Mesenchymal stem cell (in vitro differentiated cells and primary cell): Measurements from ENCODE around the gene ASPHD2.

Source experiments
- DNase-seq: peaks from one replicate; pipeline ENCODE4 v3.0.0-alpha.2; 2013
- H2AFZ ChIP-seq: one replicate; pipeline ENCODE4 v1.6.1; 2013; ENCODE audit warnings: low read depth, mild to moderate bottlenecking, control low read depth, inconsistent platforms, low read length, moderate library complexity
- H2AK5ac ChIP-seq: 2 replicates; pipeline ENCODE4 v1.6.1; 2013; ENCODE audit warnings: low read length, moderate library complexity, mild to moderate bottlenecking, inconsistent platforms; ENCODE audit not compliant: severe bottlenecking
- H2BK120ac ChIP-seq: one replicate; pipeline ENCODE4 v1.6.1; 2013; ENCODE audit warnings: low read depth, mild to moderate bottlenecking, inconsistent platforms, low read length, moderate library complexity
- H2BK12ac ChIP-seq, 2 experiments: one replicate each; pipeline ENCODE4 v1.6.1; 2013; ENCODE audit warnings: inconsistent platforms in 2 of 2, low read length in 2 of 2, mild to moderate bottlenecking in 2 of 2, moderate library complexity in 2 of 2, control low read depth in 1 of 2
- H2BK15ac ChIP-seq: one replicate; pipeline ENCODE4 v1.6.1; 2013; ENCODE audit warnings: mild to moderate bottlenecking, low read depth, inconsistent platforms; ENCODE audit not compliant: poor library complexity, severe bottlenecking
- H2BK5ac ChIP-seq: 2 replicates; pipeline ENCODE4 v1.6.1; 2013; ENCODE audit warnings: low read depth, mild to moderate bottlenecking, low read length, control low read depth, inconsistent platforms; ENCODE audit not compliant: poor library complexity, severe bottlenecking
- H3K14ac ChIP-seq, 2 experiments: one replicate each; pipeline ENCODE4 v1.6.1; 2013; ENCODE audit warnings: inconsistent platforms in 2 of 2, low read length in 2 of 2, control low read depth in 1 of 2, mild to moderate bottlenecking in 1 of 2, moderate library complexity in 1 of 2
- H3K18ac ChIP-seq, 2 experiments: one replicate each; pipeline ENCODE4 v1.6.1; 2013; ENCODE audit warnings: inconsistent platforms in 2 of 2, low read length in 2 of 2, control low read depth in 1 of 2, low read depth in 1 of 2, mild to moderate bottlenecking in 1 of 2
- H3K23ac ChIP-seq, 2 experiments: one replicate each; pipeline ENCODE4 v1.6.1; 2013; ENCODE audit warnings: inconsistent platforms in 2 of 2, low read length in 2 of 2, mild to moderate bottlenecking in 2 of 2, moderate library complexity in 2 of 2, control low read depth in 1 of 2
- H3K27ac ChIP-seq: 2 replicates; pipeline ENCODE4 v1.5.1; 2013; ENCODE audit warnings: mild to moderate bottlenecking, moderate library complexity, low read length, control low read depth, inconsistent platforms; ENCODE audit not compliant: poor library complexity, severe bottlenecking
- H3K27me3 ChIP-seq, 2 experiments: 2 replicates each; pipeline versions ENCODE4 v1.6.1 to v1.7.0; 2013; ENCODE audit warnings: low read length in 2 of 2, mild to moderate bottlenecking in 2 of 2, moderate library complexity in 2 of 2, control low read depth in 1 of 2, inconsistent platforms in 1 of 2; ENCODE audit not compliant: control insufficient read depth in 1 of 2, insufficient read depth in 1 of 2
- H3K36me3 ChIP-seq, 2 experiments: 2 replicates each; pipeline versions ENCODE4 v1.6.1 to v1.7.0; 2013; ENCODE audit warnings: low read length in 2 of 2, control low read depth in 1 of 2, inconsistent platforms in 1 of 2, low read depth in 1 of 2, mild to moderate bottlenecking in 1 of 2; ENCODE audit not compliant: insufficient read depth in 2 of 2, control insufficient read depth in 1 of 2
- H3K4ac ChIP-seq, 2 experiments: one replicate each; pipeline ENCODE4 v1.6.1; 2013; ENCODE audit warnings: inconsistent platforms in 2 of 2, low read length in 2 of 2, mild to moderate bottlenecking in 2 of 2, moderate library complexity in 2 of 2, control low read depth in 1 of 2, low read depth in 1 of 2
- H3K4me1 ChIP-seq: 2 replicates; pipeline ENCODE4 v1.6.1; 2013; ENCODE audit warnings: low read depth, low read length, control low read depth; ENCODE audit not compliant: control insufficient read depth, insufficient read depth
- H3K4me2 ChIP-seq: 2 replicates; pipeline ENCODE4 v1.6.1; 2013; ENCODE audit warnings: low read length, mild to moderate bottlenecking, inconsistent platforms; ENCODE audit not compliant: poor library complexity, severe bottlenecking
- H3K4me3 ChIP-seq, 2 experiments: 2 replicates each; pipeline versions ENCODE4 v1.5.1 to v1.7.0; 2013; ENCODE audit warnings: low read length in 2 of 2, mild to moderate bottlenecking in 2 of 2, control low read depth in 1 of 2, low read depth in 1 of 2; ENCODE audit not compliant: insufficient read depth in 1 of 2
- H3K79me1 ChIP-seq: replicated peaks from 2 replicates; pipeline ENCODE4 v1.6.1; 2013; ENCODE audit warnings: mild to moderate bottlenecking, control low read depth, low read length, inconsistent platforms; ENCODE audit not compliant: poor library complexity, severe bottlenecking
- H3K9ac ChIP-seq: 2 replicates; pipeline ENCODE4 v1.7.0; 2013; ENCODE audit warnings: mild to moderate bottlenecking, low read length, moderate library complexity
- H3K9me3 ChIP-seq: 2 replicates; pipeline ENCODE4 v1.7.0; 2013; ENCODE audit warnings: mild to moderate bottlenecking, low read length; ENCODE audit not compliant: control insufficient read depth
- H4K8ac ChIP-seq: one replicate; pipeline ENCODE4 v1.6.1; 2013; ENCODE audit warnings: inconsistent platforms, mild to moderate bottlenecking, low read length, moderate library complexity
- H4K91ac ChIP-seq: one replicate; pipeline ENCODE4 v1.6.1; 2013; ENCODE audit warnings: mild to moderate bottlenecking, low read length, inconsistent platforms
- WGBS: methylation state at CpG from one replicate; pipeline ENCODE4 v1.1.7; 2013; ENCODE audit warnings: mixed read lengths; 5-methylcytosine and 5-hydroxymethylcytosine counted together

Gene ASPHD2

DNA sequence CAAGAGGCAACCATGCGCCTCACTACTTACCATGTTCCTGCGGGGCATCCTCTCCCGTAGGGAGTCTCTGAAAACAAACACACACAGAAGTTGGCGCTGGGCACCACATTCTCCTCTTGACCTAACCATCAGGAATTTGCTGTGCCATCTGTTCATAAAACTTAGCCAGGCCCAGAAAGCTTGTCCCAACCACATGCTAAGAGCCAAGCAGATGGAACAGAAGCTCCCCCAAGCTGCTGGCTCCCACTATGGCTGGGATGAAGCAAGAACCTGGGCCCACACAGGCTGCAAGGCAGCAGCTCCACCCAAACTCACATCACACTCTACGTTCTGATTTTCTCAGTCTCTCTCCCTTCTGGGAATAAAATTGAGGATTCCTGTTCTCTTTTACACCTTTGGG lies 37.1 kb downstream of the ASPHD2 start:
- 93% methylated on average over 5 of the region's 5 CpGs for WGBS
- no peak overlapping the region for H2AFZ ChIP-seq

DNA sequence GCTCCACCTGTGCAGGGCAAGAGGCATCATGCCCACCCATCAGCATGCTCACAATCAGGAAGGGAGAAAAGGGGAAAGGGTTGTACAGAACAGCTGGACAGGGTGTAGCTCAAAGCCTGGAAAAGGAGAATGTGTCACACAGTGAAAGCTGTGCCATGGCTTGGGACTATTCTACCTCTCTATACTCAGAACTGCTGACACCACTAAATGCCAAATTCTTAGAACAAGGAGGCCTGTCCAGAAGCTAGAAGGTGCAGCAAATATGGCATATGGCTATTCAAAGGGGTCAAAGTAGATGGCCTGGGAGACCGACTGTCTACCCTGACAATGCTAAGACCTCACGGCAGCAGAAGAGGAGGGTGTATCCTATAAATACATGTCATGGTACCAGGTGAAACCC lies 41.7 kb downstream of the ASPHD2 start:
- 96% methylated on average over 2 of the region's 2 CpGs for WGBS
- DNase-seq, result no peak
- peak overlapping the region; percentile 78 for H2AK5ac ChIP-seq
- H3K27ac ChIP-seq, result peak overlapping the region; percentile 92
- H2BK5ac ChIP-seq, result peak overlapping the region; percentile 76
- H3K23ac ChIP-seq, result no peak overlapping the region
- H2BK15ac ChIP-seq, result no peak overlapping the region
- H3K18ac ChIP-seq, result no peak overlapping the region
- no peak overlapping the region for H3K14ac ChIP-seq
- no peak overlapping the region for H4K8ac ChIP-seq
- no peak overlapping the region for H2AFZ ChIP-seq
- H3K36me3 ChIP-seq, result peaks cover 31 to 85% of the 10 kb centered on the region in 2 experiments
- no peaks in the 10 kb centered on the region for H3K27me3 ChIP-seq
- no peak overlapping the region for H3K4me2 ChIP-seq
- H3K4me1 ChIP-seq, result peaks cover 14% of the 10 kb centered on the region
- no peaks in the 10 kb centered on the region for H3K9me3 ChIP-seq
- no peak overlapping the region for H2BK120ac ChIP-seq
- H4K91ac ChIP-seq, result no peak overlapping the region
- H3K4me3 ChIP-seq, result no peak overlapping the region
- H3K9ac ChIP-seq, result no peak overlapping the region
- no peak overlapping the region for H3K4ac ChIP-seq
- H3K79me1 ChIP-seq, result peaks cover 18% of the 10 kb centered on the region
- H2BK12ac ChIP-seq, result no peak overlapping the region

More for the DNA sequence above, 37.1 kb downstream of the ASPHD2 start:
- H4K91ac ChIP-seq, result no peak overlapping the region
- no peak overlapping the region for H4K8ac ChIP-seq
- no peak overlapping the region for H3K4me2 ChIP-seq
- H3K4me1 ChIP-seq, result peaks cover 17% of the 10 kb centered on the region
- no peak overlapping the region for H2BK12ac ChIP-seq
- DNase-seq, result no peak
- no peaks in the 10 kb centered on the region for H3K9me3 ChIP-seq
- no peak overlapping the region for H3K18ac ChIP-seq
- H2AK5ac ChIP-seq, result no peak overlapping the region
- H2BK15ac ChIP-seq, result no peak overlapping the region
- no peak overlapping the region for H2BK5ac ChIP-seq
- H3K4ac ChIP-seq, result no peak overlapping the region
- no peak overlapping the region for H3K27ac ChIP-seq
- H3K23ac ChIP-seq, result no peak overlapping the region
- no peak overlapping the region for H3K14ac ChIP-seq
- H3K79me1 ChIP-seq, result peaks cover 16% of the 10 kb centered on the region
- H3K9ac ChIP-seq, result no peak overlapping the region
- no peak overlapping the region for H2BK120ac ChIP-seq
- H3K4me3 ChIP-seq, result no peak overlapping the region
- H3K36me3 ChIP-seq, result peaks cover 60 to 94% of the 10 kb centered on the region in 2 experiments
- H3K27me3 ChIP-seq, result no peaks in the 10 kb centered on the region

DNA sequence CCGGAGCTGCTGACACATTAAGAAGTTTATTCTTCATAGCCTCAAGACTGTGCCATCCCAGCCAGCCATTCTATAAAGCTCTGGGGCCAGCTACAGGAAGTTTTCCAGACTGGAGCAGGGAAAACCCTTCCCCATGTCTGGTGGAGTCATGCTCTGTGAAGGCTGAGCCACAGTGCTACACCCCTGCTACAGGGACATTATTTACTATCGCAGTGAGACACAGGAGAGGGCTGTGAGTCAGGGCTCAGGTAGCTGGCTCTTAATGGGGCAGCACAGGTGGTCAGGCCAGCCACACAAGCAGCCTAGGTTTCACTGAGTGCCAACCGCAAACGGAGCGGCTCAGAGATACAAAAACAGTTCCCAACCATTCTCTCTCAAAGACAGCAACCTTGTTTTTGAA lies 42.5 kb downstream of the ASPHD2 start:
- Histone ChIP-seq H3K4me1 (peaks cover 16% of the 10 kb centered on the region), H2BK15ac (no peak overlapping the region), H4K8ac (no peak overlapping the region), H2BK12ac (no peak overlapping the region), H3K4ac (no peak overlapping the region), H3K79me1 (peaks cover 17% of the 10 kb centered on the region), H3K27me3 (no peaks in the 10 kb centered on the region), H2AFZ (no peak overlapping the region), H3K27ac (peak overlapping the region; percentile 92), H3K4me2 (no peak overlapping the region), H2BK5ac (peak overlapping the region; percentile 76), H3K9me3 (no peaks in the 10 kb centered on the region), H3K9ac (no peak overlapping the region), H3K36me3 (peaks cover 26 to 85% of the 10 kb centered on the region in 2 experiments), H4K91ac (no peak overlapping the region), H2AK5ac (no peak overlapping the region), H3K4me3 (no peak overlapping the region), H3K23ac (no peak overlapping the region), H3K18ac (no peak overlapping the region), H3K14ac (no peak overlapping the region), H2BK120ac (no peak overlapping the region)
- DNase-seq, result peak; percentile 88
- 0% methylated on average over 2 of the region's 5 CpGs for WGBS

DNA sequence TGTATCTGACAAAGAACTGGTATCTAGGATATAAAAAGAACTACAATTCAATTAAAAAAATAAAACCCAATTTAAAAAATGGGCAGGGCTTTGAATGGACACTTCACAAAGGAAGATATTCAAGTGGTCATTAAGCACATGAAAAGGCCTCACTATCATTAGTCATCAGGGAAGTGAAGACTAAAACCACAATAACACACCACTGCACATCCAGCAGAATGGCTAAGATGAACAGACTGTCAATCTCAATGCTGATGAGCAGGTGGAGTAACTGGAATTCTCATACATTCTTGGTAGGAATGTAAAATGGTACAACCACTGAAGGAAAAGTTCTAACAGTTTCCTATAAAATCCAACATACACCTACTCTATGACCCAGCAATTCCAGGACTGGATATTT lies 45.6 kb downstream of the ASPHD2 start:
- Histone ChIP-seq H3K27me3 (no peaks in the 10 kb centered on the region), H2AFZ (no peak overlapping the region), H2BK15ac (no peak overlapping the region), H3K9me3 (no peaks in the 10 kb centered on the region), H3K9ac (no peak overlapping the region), H3K4me3 (no peak overlapping the region), H3K4me1 (peaks cover 15% of the 10 kb centered on the region), H2BK12ac (no peak overlapping the region), H4K91ac (no peak overlapping the region), H3K27ac (no peak overlapping the region), H3K36me3 (peaks cover 17 to 80% of the 10 kb centered on the region in 2 experiments), H4K8ac (no peak overlapping the region), H2AK5ac (no peak overlapping the region), H3K79me1 (peaks cover 13% of the 10 kb centered on the region), H3K4me2 (no peak overlapping the region), H2BK120ac (no peak overlapping the region), H2BK5ac (no peak overlapping the region), H3K18ac (no peak overlapping the region), H3K23ac (no peak overlapping the region), H3K14ac (no peak overlapping the region), H3K4ac (no peak overlapping the region)
- peak; percentile 11 for DNase-seq
